HepG2 (cell line): ENCODE results near the gene QKI. TPM values are rescaled to one million over a fixed set of nuclear protein-coding genes. Genes with fewer than 3 reads are reported as not detected.
A peak's percentile ranks its signal among the peaks of the same experiment; 100 is the strongest.

Experiments
- ATAC-seq: fragments of 200-7000 bp; cut with Tn5 transposase; 3 replicates; pipeline ENCODE4 v1.9.1; 2020; ENCODE audit warnings: mild to moderate bottlenecking, moderate library complexity
- BruUV-seq: library from RNA; stranded (reverse); fragments of 400-500 nt; replicated peaks from 2 replicates; lab custom pipeline; 2021; lab: Mats Ljungman, UMichigan
- CTCF ChIA-PET: fragments of 300-600 bp; formaldehyde crosslinking; extraction: SDS; loops from one replicate; lab custom pipeline; 2021; ENCODE audit warnings: low total read pairs, inconsistent platforms, low intra/inter-chr PET ratio; lab: Yijun Ruan, JAX
- POLR2A ChIA-PET: fragments of 350-600 bp; sonication (Branson Sonifier 250); formaldehyde crosslinking; loops from one replicate; lab custom pipeline; 2020; ENCODE audit warnings: antibody characterized with exemption, inconsistent platforms; lab: Yijun Ruan, JAX
- DNase-seq: peaks from one replicate; pipeline ENCODE4 v3.0.0-alpha.2; 2015; ENCODE audit warnings: low spot score
- FAIRE-seq: peaks from 3 replicates; lab custom pipeline; 2011; peaks lifted over from hg19 to GRCh38; lab: Jason Lieb, UNC
- H2AFZ ChIP-seq: one replicate; pipeline ENCODE4 v1.6.1; 2011; ENCODE audit warnings: low read length, inconsistent platforms
- H3K27ac ChIP-seq: fragments of 300-600 bp; 3 replicates; pipeline ENCODE4 v1.8.0; 2011; ENCODE audit warnings: mixed run types, mild to moderate bottlenecking, mixed read lengths, low read length, inconsistent platforms; ENCODE audit not compliant: insufficient read depth; ENCODE audit errors: extremely low read length
- H3K27me3 ChIP-seq, 2 experiments: fragments of 200-600 bp in 1 of 2; 2 replicates in 1 of 2; 3 replicates in 1 of 2; pipeline versions ENCODE4 v1.6.0 to v1.8.0; 2011; ENCODE audit warnings: low read length in 2 of 2, mild to moderate bottlenecking in 2 of 2, moderate library complexity in 2 of 2, inconsistent platforms in 1 of 2; ENCODE audit not compliant: insufficient read depth in 2 of 2, control insufficient read depth in 1 of 2
- H3K36me3 ChIP-seq, 2 experiments: fragments of 200-600 bp in 1 of 2; replicated peaks in 1 of 2; 2 replicates in 1 of 2; 3 replicates in 1 of 2; pipeline versions ENCODE4 v1.5.1 to v1.8.0; 2011; ENCODE audit warnings: low read length in 2 of 2, inconsistent platforms in 1 of 2; ENCODE audit not compliant: insufficient read depth in 2 of 2, control insufficient read depth in 1 of 2
- H3K4me1 ChIP-seq: 2 replicates; pipeline ENCODE4 v1.5.1; 2012; ENCODE audit warnings: low read length, inconsistent platforms; ENCODE audit not compliant: insufficient read depth
- H3K4me2 ChIP-seq: 2 replicates; pipeline ENCODE4 v1.6.0; 2011; ENCODE audit warnings: low read depth, low read length, inconsistent platforms
- H3K4me3 ChIP-seq, 3 experiments: fragments of 200-600 bp in 1 of 3; sonication (generic), shearing (Covaris generic) in 1 of 3; replicated peaks in 1 of 3; 2 replicates each; pipeline ENCODE4 v1.5.1; 2011 to 2016; ENCODE audit warnings: low read length in 3 of 3, inconsistent platforms in 2 of 3, low read depth in 2 of 3, mild to moderate bottlenecking in 2 of 3, control low read depth in 1 of 3, mixed read lengths in 1 of 3; ENCODE audit not compliant: insufficient read depth in 1 of 3
- H3K79me2 ChIP-seq: one replicate; pipeline ENCODE4 v1.6.1; 2011; ENCODE audit warnings: low read length, inconsistent platforms; ENCODE audit not compliant: insufficient read depth
- H3K9ac ChIP-seq: 2 replicates; pipeline ENCODE4 v1.6.0; 2011; ENCODE audit warnings: mild to moderate bottlenecking, low read depth, low read length, inconsistent platforms; ENCODE audit not compliant: insufficient read depth
- H3K9me3 ChIP-seq: 2 replicates; pipeline ENCODE4 v1.5.1; 2012; ENCODE audit warnings: mild to moderate bottlenecking, low read length
- H4K20me1 ChIP-seq: 2 replicates; pipeline ENCODE4 v1.6.0; 2011; ENCODE audit warnings: inconsistent platforms, mild to moderate bottlenecking, low read length, moderate library complexity; ENCODE audit not compliant: insufficient read depth
- AKNA ChIP-seq: sonication (generic); formaldehyde crosslinking; IDR thresholded peaks from 2 replicates; pipeline ENCODE4 v1.4.0; 2020; ENCODE audit warnings: missing genetic modification reagents, borderline replicate concordance
- ATAD3A ChIP-seq: sonication (generic); formaldehyde crosslinking; IDR thresholded peaks from 2 replicates; pipeline ENCODE4 v1.4.0; 2020; ENCODE audit warnings: missing genetic modification reagents
- FOSL1 ChIP-seq: sonication (generic); formaldehyde crosslinking; IDR thresholded peaks from 2 replicates; pipeline ENCODE4 v1.9.0; 2021; ENCODE audit warnings: missing genetic modification reagents, borderline replicate concordance
- FOSL2 ChIP-seq: sonication (generic); formaldehyde crosslinking; IDR thresholded peaks from 2 replicates; pipeline ENCODE4 v1.4.0; 2020; ENCODE audit warnings: missing genetic modification reagents
- MAFK ChIP-seq, 2 experiments: IDR thresholded peaks in 1 of 2; conservative IDR thresholded peaks in 1 of 2; 2 replicates each; pipeline ENCODE4 v1.6.1; 2011; ENCODE audit warnings: improper control_type of control experiment in 2 of 2, low read length in 2 of 2
- MXD4 ChIP-seq: IDR thresholded peaks from 2 replicates; pipeline ENCODE4 v1.6.1; 2016; ENCODE audit warnings: mild to moderate bottlenecking, missing biosample characterization, missing genetic modification reagents
- NFIC ChIP-seq: IDR thresholded peaks from 2 replicates; pipeline ENCODE4 v1.6.1; 2012; ENCODE audit warnings: mild to moderate bottlenecking, low read length, inconsistent platforms
- SIX1 ChIP-seq: sonication (generic); formaldehyde crosslinking; IDR thresholded peaks from 2 replicates; pipeline ENCODE4 v1.4.0; 2020; ENCODE audit warnings: missing genetic modification reagents, borderline replicate concordance
- SPEN ChIP-seq: sonication (generic); formaldehyde crosslinking; IDR thresholded peaks from 2 replicates; pipeline ENCODE4 v1.5.1; 2020; ENCODE audit warnings: low read depth, mild to moderate bottlenecking, missing genetic modification reagents
- ZNF317 ChIP-seq: sonication (generic); formaldehyde crosslinking; IDR thresholded peaks from 2 replicates; pipeline ENCODE4 v1.5.0; 2020; ENCODE audit warnings: mild to moderate bottlenecking, missing genetic modification reagents
- ZNF44 ChIP-seq: sonication (generic); formaldehyde crosslinking; IDR thresholded peaks from 2 replicates; pipeline ENCODE4 v1.5.1; 2020; ENCODE audit warnings: mild to moderate bottlenecking, missing genetic modification reagents
- ZNF546 ChIP-seq: sonication (generic); formaldehyde crosslinking; conservative IDR thresholded peaks from 2 replicates; pipeline ENCODE4 v1.8.1; 2023; ENCODE audit warnings: mild to moderate bottlenecking, missing genetic modification reagents
- ZNF672 ChIP-seq: sonication (generic); formaldehyde crosslinking; IDR thresholded peaks from 2 replicates; pipeline ENCODE4 v1.8.1; 2022; ENCODE audit warnings: missing genetic modification reagents
- ZNF720 ChIP-seq: sonication (generic); formaldehyde crosslinking; IDR thresholded peaks from 2 replicates; pipeline ENCODE4 v1.4.0; 2020; ENCODE audit warnings: missing genetic modification reagents
- WGBS: methylation state at CpG from one replicate; pipeline ENCODE4 v1.1.6; 2017; ENCODE audit warnings: low lambda C conversion rate; 5-methylcytosine and 5-hydroxymethylcytosine counted together
- in situ Hi-C: cut with HindIII; loops from 2 replicates; pipeline ENCODE4 v1.10.0; 2017; ENCODE audit warnings: low pct_unique_long_range_greater_than_20kb; ENCODE audit not compliant: extremely low pct_ligation_motif_present
- intact Hi-C: fragments of 100-400 bp; cut with micrococcal nuclease; formaldehyde crosslinking; loops from one replicate; pipeline ENCODE4 v1.10.0; 2022; ENCODE audit not compliant: unreplicated experiment
- polyA plus RNA-seq, 8 experiments: library from polyadenylated mRNA; depleted of rRNA in 3 of 8; stranded (reverse) in 7 of 8; unstranded in 1 of 8; fragments of >200 nt; fragmentation: Illumina TruSeq in 4 of 8; extraction: Trizol in 4 of 8; gene quantifications; 2 replicates each; pipeline versions ENCODE4 v1.2.1 to v1.2.3, GENCODE V29; 2011 to 2016; ENCODE audit warnings: low read depth in 4 of 8, missing spikeins in 1 of 8, mixed read lengths in 1 of 8; ENCODE audit not compliant: insufficient read depth in 1 of 8
- total RNA-seq, 5 experiments: library from RNA; depleted of rRNA; stranded (reverse); fragments of >200 nt; fragmentation: Illumina TruSeq; extraction: Trizol; gene quantifications; 2 replicates each; pipeline ENCODE4 v1.2.3, GENCODE V29; 2016; ENCODE audit warnings: low read depth in 1 of 5
- TF ChIP-seq, protein P1 (sequence below): fragments of 450-650 bp; IDR thresholded peaks from 2 replicates; pipeline ENCODE4 v1.6.1; 2017

Gene QKI
- total and polyA plus RNA-seq, 2 of the 13 experiments (the other 11 are each of a cell fraction or from before 2014, with no cell fraction given): 136 to 137 TPM

DNA sequence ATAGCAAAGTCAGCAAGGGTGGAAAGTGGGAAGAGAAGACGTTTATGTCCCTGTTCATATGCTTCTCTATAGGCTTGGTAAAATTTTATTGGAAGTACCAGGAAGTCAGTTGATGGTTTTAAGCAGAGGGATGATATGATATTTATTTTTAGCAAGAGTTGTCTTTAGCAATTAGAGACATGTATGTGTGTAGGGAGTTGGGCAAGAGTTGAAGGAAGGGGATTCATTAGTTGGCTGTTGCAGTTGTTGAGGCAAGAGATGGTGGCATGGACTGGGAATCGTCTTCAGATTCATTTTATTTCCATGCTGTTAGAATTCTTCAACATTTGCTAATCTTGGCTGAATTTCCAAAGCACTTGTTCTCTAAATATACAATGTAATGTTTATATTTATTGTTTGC, 85.6 kb downstream of the QKI start:
- BruUV-seq: no TSS peak

DNA sequence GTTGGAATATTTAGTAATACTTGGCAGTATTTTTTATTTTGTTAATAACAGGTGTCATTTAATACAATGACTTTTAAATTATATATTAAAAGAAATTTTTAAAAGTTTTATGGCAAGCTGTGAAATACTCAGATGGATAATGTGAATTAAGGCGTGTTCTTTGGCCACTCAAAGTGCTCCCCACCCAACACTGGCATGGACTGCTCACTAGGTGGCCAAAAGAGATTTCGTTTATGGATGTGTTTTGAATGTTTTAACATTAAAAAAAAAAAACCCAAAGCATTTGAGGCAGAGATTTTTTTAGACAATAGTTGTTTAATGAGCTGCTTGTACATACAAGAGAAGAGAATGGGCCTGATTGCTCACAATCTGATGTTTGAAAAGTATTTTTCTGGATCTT, 86.5 kb downstream of the QKI start:
- FAIRE-seq (no peak), ATAC-seq (no peak), DNase-seq (no peak)
- CTCF ChIA-PET: no interaction called here
- no peaks in the 10 kb centered on the region; a peak in 1 of 5 replicates for H3K36me3 ChIP-seq
- H3K4me2 ChIP-seq: no peak overlapping the region
- H3K4me1 ChIP-seq: no peaks in the 10 kb centered on the region
- no peaks in the 10 kb centered on the region for H3K27me3 ChIP-seq
- no peak overlapping the region for H3K27ac ChIP-seq
- no peak overlapping the region for H3K4me3 ChIP-seq
- intact Hi-C loops: no loop called here
- 97% methylated on average over 2 of the region's 2 CpGs for WGBS
- in situ Hi-C loops: no loop called here
- no TSS peak for BruUV-seq
- H3K9me3 ChIP-seq: peaks cover 22% of the 10 kb centered on the region
- POLR2A ChIA-PET: no interaction called here
- H4K20me1 ChIP-seq: 0 out of 2 replicates have a peak, but pooled peaks cover 2% of the 10 kb centered on the region
- H3K9ac ChIP-seq: no peak overlapping the region
- H2AFZ ChIP-seq: no peak overlapping the region
- peaks cover 84% of the 10 kb centered on the region for H3K79me2 ChIP-seq
- TF ChIP-seq FOSL2 (CRISPR knock-in tag): no peak
- no peak for TF ChIP-seq ZNF44 (CRISPR knock-in tag)
- no peak for TF ChIP-seq ATAD3A (CRISPR knock-in tag)
- no peak for TF ChIP-seq ZNF546 (CRISPR knock-in tag)
- TF ChIP-seq SIX1 (CRISPR knock-in tag): no peak
- TF ChIP-seq AKNA (CRISPR knock-in tag): no peak
- no peak for TF ChIP-seq ZNF317 (CRISPR knock-in tag)
- TF ChIP-seq, protein P1, sequence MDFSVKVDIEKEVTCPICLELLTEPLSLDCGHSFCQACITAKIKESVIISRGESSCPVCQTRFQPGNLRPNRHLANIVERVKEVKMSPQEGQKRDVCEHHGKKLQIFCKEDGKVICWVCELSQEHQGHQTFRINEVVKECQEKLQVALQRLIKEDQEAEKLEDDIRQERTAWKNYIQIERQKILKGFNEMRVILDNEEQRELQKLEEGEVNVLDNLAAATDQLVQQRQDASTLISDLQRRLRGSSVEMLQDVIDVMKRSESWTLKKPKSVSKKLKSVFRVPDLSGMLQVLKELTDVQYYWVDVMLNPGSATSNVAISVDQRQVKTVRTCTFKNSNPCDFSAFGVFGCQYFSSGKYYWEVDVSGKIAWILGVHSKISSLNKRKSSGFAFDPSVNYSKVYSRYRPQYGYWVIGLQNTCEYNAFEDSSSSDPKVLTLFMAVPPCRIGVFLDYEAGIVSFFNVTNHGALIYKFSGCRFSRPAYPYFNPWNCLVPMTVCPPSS: no peak
- TF ChIP-seq SPEN: no peak
- no peak for TF ChIP-seq ZNF672 (CRISPR knock-in tag)
- no peak for TF ChIP-seq NFIC
- TF ChIP-seq FOSL1 (CRISPR knock-in tag): no peak
- no peak for TF ChIP-seq MXD4

More for the DNA sequence above, 85.6 kb downstream of the QKI start:
- Histone ChIP-seq H3K4me3 (no peak overlapping the region), H4K20me1 (0 out of 2 replicates have a peak, but pooled peaks cover 2% of the 10 kb centered on the region), H3K36me3 (no peaks in the 10 kb centered on the region), H3K27me3 (no peaks in the 10 kb centered on the region), H3K9me3 (peaks cover 13% of the 10 kb centered on the region), H3K27ac (no peak overlapping the region), H3K4me2 (no peak overlapping the region), H2AFZ (no peak overlapping the region), H3K9ac (no peak overlapping the region), H3K79me2 (peaks cover 87% of the 10 kb centered on the region), H3K4me1 (no peaks in the 10 kb centered on the region)
- ChIA-PET POLR2A (no interaction called here), CTCF (no interaction called here)
- ATAC-seq: no peak
- FAIRE-seq: no peak
- 94% methylated on average over 2 of the region's 2 CpGs for WGBS
- TF ChIP-seq MAFK (conservative IDR thresholded peaks at IDR 0.05 in 1 of 2, IDR thresholded peaks at IDR 0.05 in 1 of 2; ENCODE audit: low read length in 2 of 2) (peak in 1 of 2 experiments; percentile 13; a peak in 1 of 4 replicates), ZNF720 (CRISPR knock-in tag) (no peak)
- in situ Hi-C loops: no loop called here
- DNase-seq: no peak
- intact Hi-C loops: no loop called here
